ENCODE measurements around the gene CYP4Z1.
"Not testable (repeated sequence)": the region's sequence is repeated elsewhere in the genome, so short reads cannot be mapped to it uniquely, and the experiment has no call there.

Gene CYP4Z1

GRCh38 chr1:47128854-47129253 lies 61.8 kb downstream of the CYP4Z1 start:
- not testable (repeated sequence) for DNase-seq

- DNase-seq = not testable (repeated sequence)
Observed at GRCh38 chr1:47129489-47130230, 62.6 kb downstream of the CYP4Z1 start.

GRCh38 chr1:47132665-47133064 lies 65.6 kb downstream of the CYP4Z1 start:
- not testable (repeated sequence) for DNase-seq

DNA sequence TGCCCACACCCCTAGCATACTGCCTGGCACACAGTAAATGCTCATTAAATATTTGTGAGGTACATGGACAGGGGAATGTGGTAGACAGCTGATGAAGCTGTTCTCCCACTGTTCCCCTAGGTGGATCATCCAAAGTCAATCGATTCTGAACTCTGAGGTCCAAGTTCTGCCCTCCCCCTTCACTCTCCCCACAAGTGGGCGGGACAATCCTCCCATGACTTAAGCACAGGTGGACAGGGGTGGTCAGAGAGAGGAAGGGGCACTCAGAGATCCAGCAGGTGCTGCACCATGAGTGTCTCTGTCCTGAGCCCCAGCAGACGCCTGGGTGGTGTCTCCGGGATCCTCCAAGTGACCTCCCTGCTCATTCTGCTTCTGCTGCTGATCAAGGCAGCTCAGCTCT lies 70.2 kb downstream of the CYP4Z1 start, which contains the start of gene CYP4A22:
Gene CYP4A22 (plus strand): TSS at position 244 of the 400 bp plus-strand sequence. CDS start 45 bp downstream, at position 289.
- DNase-seq = no peak

- no peak for DNase-seq
Observed at GRCh38 chr1:47137925-47138615, 71.0 kb downstream of the CYP4Z1 start.

DNA sequence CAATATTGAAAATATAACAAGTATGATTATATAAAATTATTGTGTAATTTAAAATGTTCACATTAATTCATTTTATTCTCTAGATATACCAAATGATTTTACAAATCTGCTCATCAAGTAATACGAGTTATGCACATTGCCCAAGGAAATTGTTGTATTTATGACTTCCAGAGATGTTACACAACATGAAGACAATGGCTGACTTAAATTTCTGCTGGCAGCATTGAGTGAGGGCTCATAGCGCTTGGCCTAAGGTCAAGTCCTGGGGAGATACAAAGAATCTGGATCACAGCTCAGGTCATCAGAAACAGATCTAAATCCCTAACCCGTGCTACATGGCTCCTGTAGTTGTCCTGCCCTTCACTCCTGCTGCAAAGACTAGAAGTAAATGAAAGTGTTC lies 73.3 kb downstream of the CYP4Z1 start:
- not testable (repeated sequence) for DNase-seq

DNA sequence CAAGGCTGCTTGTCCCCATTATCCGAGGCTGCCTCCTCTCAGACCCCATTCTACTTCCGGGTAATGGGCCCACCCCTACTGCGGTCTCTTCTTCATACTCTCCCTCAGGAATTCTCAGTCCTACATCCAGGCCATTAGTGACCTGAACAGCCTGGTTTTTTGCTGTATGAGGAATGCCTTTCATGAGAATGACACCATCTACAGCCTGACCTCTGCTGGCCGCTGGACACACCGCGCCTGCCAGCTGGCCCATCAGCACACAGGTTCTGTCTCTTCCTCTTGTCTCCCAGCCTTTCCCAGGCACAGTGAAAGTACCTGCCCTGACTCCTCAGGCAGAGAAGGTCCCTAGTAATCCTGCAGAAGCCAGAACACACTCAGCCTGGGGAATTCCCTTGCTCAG lies 76.6 kb downstream of the CYP4Z1 start:
- not testable (repeated sequence) for DNase-seq

- DNase-seq = not testable (repeated sequence)
Observed at GRCh38 chr1:47146495-47146894, 79.5 kb downstream of the CYP4Z1 start.

DNA sequence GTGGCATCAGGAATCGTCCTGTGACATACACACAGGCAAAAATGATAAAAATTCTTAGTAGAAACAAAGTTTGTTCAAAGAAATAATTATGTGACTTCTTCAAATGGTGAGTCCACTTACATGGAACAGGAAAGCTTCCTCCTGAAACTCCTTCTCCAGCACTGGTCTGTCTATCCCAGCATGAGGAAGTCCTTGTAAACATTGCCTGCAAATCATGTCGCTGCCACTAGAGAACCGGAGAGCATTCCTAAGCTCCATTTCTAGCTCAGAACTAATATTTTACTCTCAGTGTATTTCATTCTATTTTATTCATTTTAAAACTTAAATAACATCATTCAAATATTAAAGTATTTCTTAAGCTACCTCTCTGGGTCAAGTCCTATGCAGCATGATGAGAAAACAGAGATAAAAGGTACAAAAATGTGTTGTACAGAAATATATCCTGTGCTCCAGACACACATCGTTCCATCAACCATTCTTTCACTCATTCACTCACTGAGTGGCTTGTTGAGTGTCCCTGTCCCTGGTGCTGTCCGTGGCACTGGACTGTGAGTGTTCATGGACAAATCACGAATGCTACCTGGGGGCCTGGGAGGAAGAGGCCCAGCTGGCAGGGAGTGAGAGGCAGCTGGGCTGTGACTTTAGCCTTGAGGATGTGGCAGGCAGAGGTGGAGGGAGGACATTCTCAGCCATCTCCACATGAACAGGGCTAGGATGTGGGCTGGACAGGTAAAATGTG lies 80.2 kb downstream of the CYP4Z1 start:
- no peak for DNase-seq

DNA sequence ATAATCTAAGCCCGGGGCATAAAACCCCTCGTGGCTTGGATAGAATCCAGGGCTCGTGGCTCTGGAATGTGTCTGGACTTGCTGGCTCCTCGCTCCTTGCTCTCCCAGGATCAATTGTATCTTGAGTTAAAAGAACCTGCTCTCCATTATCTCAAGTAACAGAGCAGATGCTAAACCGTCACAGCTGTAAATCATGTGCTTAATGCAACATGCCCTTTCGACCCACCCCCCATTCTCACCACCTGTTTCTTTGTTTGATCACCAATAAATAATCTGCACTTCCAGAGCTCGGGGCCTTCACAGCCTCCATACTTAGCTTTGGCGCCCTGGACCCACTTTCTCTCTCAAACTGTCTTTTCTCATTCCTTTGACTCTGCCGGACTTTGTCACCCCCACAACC lies 82.1 kb downstream of the CYP4Z1 start:
- not testable (repeated sequence) for DNase-seq

- DNase-seq = not testable (repeated sequence)
Observed at GRCh38 chr1:47156457-47156856, 89.4 kb downstream of the CYP4Z1 start.

- DNase-seq = not testable (repeated sequence)
Observed at GRCh38 chr1:47157957-47158356, 90.9 kb downstream of the CYP4Z1 start.

- DNase-seq = no peak
Observed at GRCh38 chr1:47160716-47161115, 93.7 kb downstream of the CYP4Z1 start.

- no peak for DNase-seq
Observed at GRCh38 chr1:47161298-47162040, 94.4 kb downstream of the CYP4Z1 start.

- DNase-seq = no peak
Observed at GRCh38 chr1:47164552-47164951, 97.5 kb downstream of the CYP4Z1 start.

All from CD4-positive, alpha-beta T cell treated with Interleukin-15 for 1 hour (primary cell).